Stimulated activated CD8-positive, alpha-beta memory T cell treated with anti-CD3 and anti-CD28 coated beads, Interleukin-7, amount 100 ng/mL, for 48 hours (primary cell): ENCODE measurements around the gene NMD3.
A peak's percentile ranks its signal among the peaks of the same experiment; 100 is the strongest.
"Not testable (repeated sequence)": the region's sequence is repeated elsewhere in the genome, so short reads cannot be mapped to it uniquely, and the experiment has no call there.

Source experiments
- DNase-seq, 2 donors: peaks; one replicate each; pipeline ENCODE4 v3.0.0-alpha.2; 2020; ENCODE audit warnings: low read depth in 1 of 2; ENCODE audit errors: extremely low read depth in 1 of 2

The NMD3 gene

GRCh38 chr3:161274691-161275298 is 53.7 kb downstream of the NMD3 start:
- DNase-seq: peak in 1 of 2 donors; percentile 20

GRCh38 chr3:161275919-161276318 is 54.8 kb downstream of the NMD3 start:
- DNase-seq: no peak

GRCh38 chr3:161282387-161282786 is 61.3 kb downstream of the NMD3 start:
- DNase-seq: not testable (repeated sequence)

GRCh38 chr3:161284989-161285388 is 63.9 kb downstream of the NMD3 start:
- DNase-seq: no peak

- DNase-seq: no peak
Observed at GRCh38 chr3:161289174-161289573, 68.1 kb downstream of the NMD3 start.

- DNase-seq: no peak
Observed at GRCh38 chr3:161291191-161291901, 70.2 kb downstream of the NMD3 start.

GRCh38 chr3:161293381-161293780 is 72.3 kb downstream of the NMD3 start:
- DNase-seq: no peak

GRCh38 chr3:161295325-161295724 is 74.2 kb downstream of the NMD3 start:
- DNase-seq: no peak

GRCh38 chr3:161296814-161297213 is 75.7 kb downstream of the NMD3 start:
- no peak for DNase-seq
